ENCODE measurements around the gene STX12.

STX12 gene

GRCh38 chr1:27759236-27759635 is 13.8 kb upstream of the STX12 start:
- in situ Hi-C loops (cut with HindIII; ENCODE audit: low sequenced_read_pairs), result no loop called here
- DNase-seq (ENCODE audit: low read depth), result no peak
- TF ChIP-seq CTCF (IDR thresholded peaks at IDR 0.05; ENCODE audit: low read depth, low read length, missing control alignments), result no peak
- no peak overlapping the region for H3K4me3 ChIP-seq (ENCODE audit: low read depth, low read length)

GRCh38 chr1:27760426-27760825 is 12.6 kb upstream of the STX12 start:
- no peak for TF ChIP-seq CTCF (IDR thresholded peaks at IDR 0.05; ENCODE audit: low read depth, low read length, missing control alignments)
- no peak for DNase-seq (ENCODE audit: low read depth)
- H3K4me3 ChIP-seq (ENCODE audit: low read depth, low read length), result no peak overlapping the region
- in situ Hi-C loops (cut with HindIII; ENCODE audit: low sequenced_read_pairs), result no loop called here

GRCh38 chr1:27762033-27762432 is 11.0 kb upstream of the STX12 start:
- H3K4me3 ChIP-seq (ENCODE audit: low read depth, low read length), result no peak overlapping the region
- TF ChIP-seq CTCF (IDR thresholded peaks at IDR 0.05; ENCODE audit: low read depth, low read length, missing control alignments), result no peak
- no peak for DNase-seq (ENCODE audit: low read depth)
- in situ Hi-C loops (cut with HindIII; ENCODE audit: low sequenced_read_pairs), result no loop called here

- in situ Hi-C loops (cut with HindIII; ENCODE audit: low sequenced_read_pairs), result no loop called here
- H3K4me3 ChIP-seq (ENCODE audit: low read depth, low read length), result no peak overlapping the region
- DNase-seq (ENCODE audit: low read depth), result no peak
- no peak for TF ChIP-seq CTCF (IDR thresholded peaks at IDR 0.05; ENCODE audit: low read depth, low read length, missing control alignments)
Measured at GRCh38 chr1:27763358-27763757, 9.7 kb upstream of the STX12 start.

- no peak for TF ChIP-seq CTCF (IDR thresholded peaks at IDR 0.05; ENCODE audit: low read depth, low read length, missing control alignments)
- no peak for DNase-seq (ENCODE audit: low read depth)
- no peak overlapping the region for H3K4me3 ChIP-seq (ENCODE audit: low read depth, low read length)
- in situ Hi-C loops (cut with HindIII; ENCODE audit: low sequenced_read_pairs), result no loop called here
Measured at GRCh38 chr1:27770293-27770830, 2.7 kb upstream of the STX12 start.

GRCh38 chr1:27772036-27772931 is 735 bp upstream of the STX12 start:
- in situ Hi-C loops (cut with HindIII; ENCODE audit: low sequenced_read_pairs), result no loop called here
- TF ChIP-seq CTCF (IDR thresholded peaks at IDR 0.05; ENCODE audit: low read depth, low read length, missing control alignments), result no peak
- H3K4me3 ChIP-seq (ENCODE audit: low read depth, low read length), result peak overlapping the region; percentile 99
- DNase-seq (ENCODE audit: low read depth), result no peak
